ACC112 (cell line): ENCODE results near the gene NR4A3.

ENCODE experiments used
- H2AFZ ChIP-seq: fragments of 200-600 bp; sonication (generic); one replicate; pipeline ENCODE4 v1.6.0; 2017; ENCODE audit warnings: antibody characterized with exemption, low read length; ENCODE audit not compliant: unreplicated experiment
- H3K27ac ChIP-seq: fragments of 200-600 bp; sonication (generic); 2 replicates; pipeline ENCODE4 v1.5.1; 2014; ENCODE audit warnings: low read depth, mild to moderate bottlenecking, antibody characterized with exemption, low read length, moderate library complexity
- H3K27me3 ChIP-seq: fragments of 200-600 bp; sonication (generic); 2 replicates; pipeline ENCODE4 v1.6.1; 2014; ENCODE audit warnings: mild to moderate bottlenecking, antibody characterized with exemption, low read length, moderate library complexity, mixed read lengths; ENCODE audit not compliant: insufficient read depth
- H3K36me3 ChIP-seq: fragments of 200-600 bp; sonication (generic); 2 replicates; pipeline ENCODE4 v1.6.1; 2016; ENCODE audit warnings: mild to moderate bottlenecking, antibody characterized with exemption, low read length, moderate library complexity, mixed read lengths; ENCODE audit not compliant: insufficient read depth
- H3K4me1 ChIP-seq: fragments of 200-600 bp; sonication (generic); one replicate; pipeline ENCODE4 v1.6.1; 2016; ENCODE audit warnings: low read length, mixed read lengths; ENCODE audit not compliant: insufficient read depth, unreplicated experiment, control insufficient read depth
- H3K4me3 ChIP-seq: fragments of 200-600 bp; sonication (generic); 2 replicates; pipeline ENCODE4 v1.5.1; 2014; ENCODE audit warnings: mild to moderate bottlenecking, low read depth, low read length
- H3K79me2 ChIP-seq: fragments of 200-600 bp; sonication (generic); one replicate; pipeline ENCODE4 v1.6.0; 2016; ENCODE audit warnings: low read length; ENCODE audit not compliant: control insufficient read depth, unreplicated experiment, insufficient read depth

NR4A3 gene

GRCh38 chr9:99878651-99879050 is 57.0 kb downstream of the NR4A3 start:
- Histone ChIP-seq H3K4me3 (no peak overlapping the region), H3K27ac (no peak overlapping the region), H2AFZ (no peak overlapping the region), H3K36me3 (no peaks in the 10 kb centered on the region), H3K27me3 (no peaks in the 10 kb centered on the region), H3K4me1 (peaks cover 8% of the 10 kb centered on the region), H3K79me2 (no peaks in the 10 kb centered on the region)

- H2AFZ ChIP-seq: no peak overlapping the region
- no peaks in the 10 kb centered on the region for H3K4me1 ChIP-seq
- H3K27ac ChIP-seq: no peak overlapping the region
- H3K27me3 ChIP-seq: no peaks in the 10 kb centered on the region
- H3K36me3 ChIP-seq: no peaks in the 10 kb centered on the region
- no peaks in the 10 kb centered on the region for H3K79me2 ChIP-seq
- no peak overlapping the region for H3K4me3 ChIP-seq
Observed at GRCh38 chr9:99881769-99882168, 60.1 kb downstream of the NR4A3 start.

GRCh38 chr9:99885747-99886146 is 64.1 kb downstream of the NR4A3 start:
- Histone ChIP-seq H3K27ac (no peak overlapping the region), H3K4me3 (no peak overlapping the region), H3K4me1 (no peaks in the 10 kb centered on the region), H3K79me2 (no peaks in the 10 kb centered on the region), H3K36me3 (no peaks in the 10 kb centered on the region), H2AFZ (no peak overlapping the region), H3K27me3 (no peaks in the 10 kb centered on the region)

GRCh38 chr9:99889120-99889519 is 67.4 kb downstream of the NR4A3 start:
- no peaks in the 10 kb centered on the region for H3K36me3 ChIP-seq
- no peaks in the 10 kb centered on the region for H3K79me2 ChIP-seq
- no peak overlapping the region for H3K4me3 ChIP-seq
- H3K4me1 ChIP-seq: no peaks in the 10 kb centered on the region
- H2AFZ ChIP-seq: no peak overlapping the region
- H3K27ac ChIP-seq: no peak overlapping the region
- H3K27me3 ChIP-seq: peaks cover 24% of the 10 kb centered on the region

- no peak overlapping the region for H3K4me3 ChIP-seq
- H3K36me3 ChIP-seq: no peaks in the 10 kb centered on the region
- H3K27ac ChIP-seq: no peak overlapping the region
- H3K79me2 ChIP-seq: no peaks in the 10 kb centered on the region
- no peaks in the 10 kb centered on the region for H3K4me1 ChIP-seq
- H3K27me3 ChIP-seq: peaks cover 63% of the 10 kb centered on the region
- no peak overlapping the region for H2AFZ ChIP-seq
Observed at GRCh38 chr9:99894826-99895225, 73.1 kb downstream of the NR4A3 start.

GRCh38 chr9:99895510-99895909 is 73.8 kb downstream of the NR4A3 start:
- Histone ChIP-seq H3K27me3 (peaks cover 63% of the 10 kb centered on the region), H3K4me3 (no peak overlapping the region), H3K79me2 (no peaks in the 10 kb centered on the region), H3K27ac (no peak overlapping the region), H3K4me1 (no peaks in the 10 kb centered on the region), H2AFZ (no peak overlapping the region), H3K36me3 (no peaks in the 10 kb centered on the region)

- no peak overlapping the region for H3K4me3 ChIP-seq
- H3K36me3 ChIP-seq: no peaks in the 10 kb centered on the region
- no peak overlapping the region for H2AFZ ChIP-seq
- no peak overlapping the region for H3K27ac ChIP-seq
- no peaks in the 10 kb centered on the region for H3K79me2 ChIP-seq
- peaks cover 63% of the 10 kb centered on the region for H3K27me3 ChIP-seq
- H3K4me1 ChIP-seq: no peaks in the 10 kb centered on the region
Observed at GRCh38 chr9:99896119-99896518, 74.4 kb downstream of the NR4A3 start.

GRCh38 chr9:99903393-99903792 is 81.7 kb downstream of the NR4A3 start:
- peaks cover 12% of the 10 kb centered on the region for H3K79me2 ChIP-seq
- no peak overlapping the region for H3K27ac ChIP-seq
- no peak overlapping the region for H3K4me3 ChIP-seq
- H3K36me3 ChIP-seq: no peaks in the 10 kb centered on the region
- peaks cover 7% of the 10 kb centered on the region; the same call in 1 of the 2 replicates for H3K27me3 ChIP-seq
- H3K4me1 ChIP-seq: peaks cover 8% of the 10 kb centered on the region
- H2AFZ ChIP-seq: no peak overlapping the region

GRCh38 chr9:99905833-99906402 is 84.2 kb downstream of the NR4A3 start:
- peaks cover 9% of the 10 kb centered on the region for H3K4me1 ChIP-seq

GRCh38 chr9:99906403-99907207 is 84.9 kb downstream of the NR4A3 start, which contains the start of gene STX17:
TSS of gene STX17 (plus strand) at chr9:99906654. CDS start at chr9:99915240, 8,586 bp downstream.
- H3K4me1 ChIP-seq: peaks cover 9% of the 10 kb centered on the region
- H3K27ac ChIP-seq: peak within 1 kb of the TSS; percentile 71

More at GRCh38 chr9:99905833-99906402, 84.2 kb downstream of the NR4A3 start:
- H3K4me3 ChIP-seq: peak overlapping the region; percentile 99
- H3K36me3 ChIP-seq: no peaks in the 10 kb centered on the region
- H3K79me2 ChIP-seq: peaks cover 26% of the 10 kb centered on the region
- peak overlapping the region; percentile 99 for H2AFZ ChIP-seq
- H3K27me3 ChIP-seq: no peaks in the 10 kb centered on the region
- no peak overlapping the region for H3K27ac ChIP-seq

GRCh38 chr9:99907208-99907532 is 85.5 kb downstream of the NR4A3 start:
- no peaks in the 10 kb centered on the region for H3K36me3 ChIP-seq
- H3K27ac ChIP-seq: peak overlapping the region; percentile 71
- peaks cover 26% of the 10 kb centered on the region for H3K79me2 ChIP-seq
- H3K27me3 ChIP-seq: no peaks in the 10 kb centered on the region
- peaks cover 9% of the 10 kb centered on the region for H3K4me1 ChIP-seq
- peak overlapping the region; percentile 99 for H2AFZ ChIP-seq
- peak overlapping the region; percentile 99 for H3K4me3 ChIP-seq

More at GRCh38 chr9:99906403-99907207, 84.9 kb downstream of the NR4A3 start, which contains the start of gene STX17:
- Histone ChIP-seq H2AFZ (peak within 1 kb of the TSS; percentile 99), H3K36me3 (no peaks in the 10 kb centered on the region), H3K4me3 (peak within 1 kb of the TSS; percentile 99), H3K27me3 (no peaks in the 10 kb centered on the region), H3K79me2 (peaks cover 26% of the 10 kb centered on the region)
